Measurements from ENCODE around the gene RBP3.

Gene RBP3

DNA sequence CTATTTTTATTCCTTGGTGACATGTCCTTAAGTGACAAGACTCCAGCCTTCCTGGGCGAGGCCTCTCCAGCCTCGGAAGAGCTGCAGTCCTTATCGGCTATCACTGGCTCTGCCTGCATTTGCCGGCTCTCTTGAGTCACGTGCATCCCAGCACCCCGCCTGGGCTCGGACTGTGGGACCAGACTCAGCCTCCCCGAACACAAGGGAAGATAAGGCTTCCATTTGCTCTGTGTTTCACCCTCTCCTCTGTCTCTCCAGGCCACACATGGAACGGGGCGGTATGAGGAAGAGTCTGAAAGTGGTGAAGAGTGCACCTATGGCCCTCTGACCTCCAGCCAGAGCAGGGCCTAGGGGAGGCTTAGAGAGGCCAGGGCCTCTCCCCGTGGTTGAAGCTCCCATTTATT is 21.2 kb upstream of the RBP3 start:
- Histone ChIP-seq H3K36me3 (replicated peaks; ENCODE audit: insufficient read depth, low read length) (no peaks in the 10 kb centered on the region), H3K79me2 (ENCODE audit: low read length) (no peaks in the 10 kb centered on the region), H3F3A (ENCODE audit: insufficient read depth, low read length) (no peaks in the 10 kb centered on the region), H3K9me3 (replicated peaks; ENCODE audit: insufficient read depth, low read length) (no peaks in the 10 kb centered on the region), H3K4me1 (ENCODE audit: low read length) (no peaks in the 10 kb centered on the region), H3K9ac (ENCODE audit: low read length) (no peak overlapping the region), H3K27ac (ENCODE audit: low read length) (no peak overlapping the region), H4K20me1 (ENCODE audit: insufficient read depth, low read length) (no peaks in the 10 kb centered on the region), H3K4me2 (ENCODE audit: low read depth, low read length) (no peak overlapping the region), H3K27me3 (replicated peaks; ENCODE audit: insufficient read depth, low read length) (no peaks in the 10 kb centered on the region), H3K4me3 (ENCODE audit: low read length) (no peak overlapping the region), H2AFZ (ENCODE audit: low read length) (no peak overlapping the region), H3K9me2 (replicated peaks; ENCODE audit: insufficient read depth, low read length) (no peaks in the 10 kb centered on the region)
- DNase-seq: no peak
- no peak for TF ChIP-seq EZH2phosphoT487 (IDR thresholded peaks at IDR 0.05; ENCODE audit: low read length)
- TF ChIP-seq EZH2 (optimal IDR thresholded peaks at IDR 0.05; ENCODE audit: low read depth, low read length): no peak
- TF ChIP-seq, protein P1, sequence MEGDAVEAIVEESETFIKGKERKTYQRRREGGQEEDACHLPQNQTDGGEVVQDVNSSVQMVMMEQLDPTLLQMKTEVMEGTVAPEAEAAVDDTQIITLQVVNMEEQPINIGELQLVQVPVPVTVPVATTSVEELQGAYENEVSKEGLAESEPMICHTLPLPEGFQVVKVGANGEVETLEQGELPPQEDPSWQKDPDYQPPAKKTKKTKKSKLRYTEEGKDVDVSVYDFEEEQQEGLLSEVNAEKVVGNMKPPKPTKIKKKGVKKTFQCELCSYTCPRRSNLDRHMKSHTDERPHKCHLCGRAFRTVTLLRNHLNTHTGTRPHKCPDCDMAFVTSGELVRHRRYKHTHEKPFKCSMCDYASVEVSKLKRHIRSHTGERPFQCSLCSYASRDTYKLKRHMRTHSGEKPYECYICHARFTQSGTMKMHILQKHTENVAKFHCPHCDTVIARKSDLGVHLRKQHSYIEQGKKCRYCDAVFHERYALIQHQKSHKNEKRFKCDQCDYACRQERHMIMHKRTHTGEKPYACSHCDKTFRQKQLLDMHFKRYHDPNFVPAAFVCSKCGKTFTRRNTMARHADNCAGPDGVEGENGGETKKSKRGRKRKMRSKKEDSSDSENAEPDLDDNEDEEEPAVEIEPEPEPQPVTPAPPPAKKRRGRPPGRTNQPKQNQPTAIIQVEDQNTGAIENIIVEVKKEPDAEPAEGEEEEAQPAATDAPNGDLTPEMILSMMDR (IDR thresholded peaks at IDR 0.05; ENCODE audit: low read length): no peak

DNA sequence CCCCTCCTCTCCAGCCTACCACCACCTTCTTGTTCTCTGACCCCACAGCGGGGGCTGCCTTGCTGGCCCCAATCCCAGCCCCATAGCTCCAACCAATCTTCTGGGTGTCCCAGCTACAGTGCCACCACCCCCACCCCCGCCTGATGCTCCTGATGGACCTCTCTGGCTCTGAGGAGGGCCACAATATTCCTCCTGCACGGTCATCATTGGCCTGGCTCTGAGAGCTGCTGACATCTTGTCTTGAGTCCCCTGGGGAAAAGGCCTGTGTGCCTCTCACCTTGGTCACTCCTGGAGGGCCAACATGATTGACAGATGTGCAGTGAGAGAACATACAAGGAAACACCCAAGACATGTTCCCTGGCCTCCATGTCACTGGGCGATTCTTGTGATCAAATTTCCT is 18.3 kb upstream of the RBP3 start:
- Histone ChIP-seq H2AFZ (ENCODE audit: low read length) (no peak overlapping the region), H3K9ac (ENCODE audit: low read length) (no peak overlapping the region), H3K27ac (ENCODE audit: low read length) (no peak overlapping the region), H3K79me2 (ENCODE audit: low read length) (no peaks in the 10 kb centered on the region), H3K27me3 (replicated peaks; ENCODE audit: insufficient read depth, low read length) (no peaks in the 10 kb centered on the region), H3K4me3 (ENCODE audit: low read length) (no peak overlapping the region), H3K4me1 (ENCODE audit: low read length) (no peaks in the 10 kb centered on the region), H3K4me2 (ENCODE audit: low read depth, low read length) (no peak overlapping the region), H3K9me3 (replicated peaks; ENCODE audit: insufficient read depth, low read length) (no peaks in the 10 kb centered on the region), H3F3A (ENCODE audit: insufficient read depth, low read length) (no peaks in the 10 kb centered on the region), H3K36me3 (replicated peaks; ENCODE audit: insufficient read depth, low read length) (no peaks in the 10 kb centered on the region), H3K9me2 (replicated peaks; ENCODE audit: insufficient read depth, low read length) (no peaks in the 10 kb centered on the region), H4K20me1 (ENCODE audit: insufficient read depth, low read length) (no peaks in the 10 kb centered on the region)
- no peak for DNase-seq
- TF ChIP-seq, protein P1 (IDR thresholded peaks at IDR 0.05; ENCODE audit: low read length): no peak
- TF ChIP-seq EZH2phosphoT487 (IDR thresholded peaks at IDR 0.05; ENCODE audit: low read length): no peak
- TF ChIP-seq EZH2 (optimal IDR thresholded peaks at IDR 0.05; ENCODE audit: low read depth, low read length): no peak

DNA sequence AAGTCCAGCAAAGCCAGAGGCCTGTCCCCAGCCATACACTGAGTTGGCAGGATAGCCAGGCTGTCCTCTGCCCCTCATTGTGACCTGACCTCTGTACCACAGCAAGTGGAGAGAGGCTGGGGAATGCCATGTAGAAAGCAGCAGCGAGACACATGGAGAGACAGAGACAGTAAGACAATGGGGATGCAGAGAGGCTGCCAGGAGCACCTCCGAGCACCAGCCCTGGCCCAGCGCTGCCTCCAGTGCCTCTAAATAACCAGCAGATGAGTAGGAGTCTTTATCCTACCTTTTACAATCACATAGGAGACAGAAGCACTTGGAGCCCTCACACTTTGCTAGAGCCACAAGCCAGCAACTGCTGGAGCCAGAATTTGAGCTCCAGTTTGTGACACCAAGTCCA is 17.8 kb upstream of the RBP3 start:
- H3K27ac ChIP-seq (ENCODE audit: low read length): no peak overlapping the region

More for the DNA sequence above, 17.8 kb upstream of the RBP3 start:
- H4K20me1 ChIP-seq (ENCODE audit: insufficient read depth, low read length): no peaks in the 10 kb centered on the region
- no peak overlapping the region for H3K4me3 ChIP-seq (ENCODE audit: low read length)
- no peaks in the 10 kb centered on the region for H3K9me2 ChIP-seq (replicated peaks; ENCODE audit: insufficient read depth, low read length)
- no peak for TF ChIP-seq EZH2phosphoT487 (IDR thresholded peaks at IDR 0.05; ENCODE audit: low read length)
- TF ChIP-seq, protein P1 (IDR thresholded peaks at IDR 0.05; ENCODE audit: low read length): no peak
- TF ChIP-seq EZH2 (optimal IDR thresholded peaks at IDR 0.05; ENCODE audit: low read depth, low read length): no peak
- no peaks in the 10 kb centered on the region for H3F3A ChIP-seq (ENCODE audit: insufficient read depth, low read length)
- no peaks in the 10 kb centered on the region for H3K79me2 ChIP-seq (ENCODE audit: low read length)
- no peak for DNase-seq
- H3K9me3 ChIP-seq (replicated peaks; ENCODE audit: insufficient read depth, low read length): no peaks in the 10 kb centered on the region
- no peak overlapping the region for H3K9ac ChIP-seq (ENCODE audit: low read length)
- H3K4me1 ChIP-seq (ENCODE audit: low read length): no peaks in the 10 kb centered on the region
- no peaks in the 10 kb centered on the region for H3K36me3 ChIP-seq (replicated peaks; ENCODE audit: insufficient read depth, low read length)
- no peak overlapping the region for H2AFZ ChIP-seq (ENCODE audit: low read length)
- H3K27me3 ChIP-seq (replicated peaks; ENCODE audit: insufficient read depth, low read length): no peaks in the 10 kb centered on the region
- no peak overlapping the region for H3K4me2 ChIP-seq (ENCODE audit: low read depth, low read length)
